IMR-90 (cell line): ENCODE results near the gene TOM1. TPM values are rescaled to one million over a fixed set of nuclear protein-coding genes. Genes with fewer than 3 reads are reported as not detected.
A peak's percentile ranks its signal among the peaks of the same experiment; 100 is the strongest.

Experiments
- ATAC-seq: fragments of 200-7000 bp; cut with Tn5 transposase; 2 replicates; pipeline ENCODE4 v1.9.1; 2020; ENCODE audit warnings: low read depth, mild to moderate bottlenecking, moderate library complexity
- BruUV-seq: library from RNA; stranded (reverse); fragments of 400-500 nt; replicated peaks from 2 replicates; lab custom pipeline; 2021; lab: Mats Ljungman, UMichigan
- CTCF ChIA-PET: fragments of 300-600 bp; formaldehyde crosslinking; extraction: SDS; loops from one replicate; lab custom pipeline; 2021; ENCODE audit warnings: antibody characterized with exemption; lab: Yijun Ruan, JAX
- POLR2A ChIA-PET: fragments of 300-600 bp; sonication (Branson Sonifier 250); formaldehyde crosslinking; loops from one replicate; lab custom pipeline; 2022; ENCODE audit warnings: antibody characterized with exemption; ENCODE audit not compliant: unreplicated experiment; lab: Charles Lee
- DNase-seq: peaks from one replicate; pipeline ENCODE4 v3.0.0; 2013
- H2AFZ ChIP-seq: replicated peaks from 2 replicates; pipeline ENCODE3; 2013; ENCODE audit warnings: low read length, mild to moderate bottlenecking; ENCODE audit not compliant: poor library complexity
- H2AK5ac ChIP-seq: 2 replicates; pipeline ENCODE4 v1.6.1; 2013; ENCODE audit warnings: low read depth, low read length, inconsistent platforms
- H2AK9ac ChIP-seq: replicated peaks from 2 replicates; pipeline ENCODE3; 2013; ENCODE audit warnings: mild to moderate bottlenecking, low read depth, low read length, moderate library complexity; ENCODE audit not compliant: poor library complexity
- H2BK120ac ChIP-seq: 2 replicates; pipeline ENCODE4 v1.6.1; 2013; ENCODE audit warnings: low read depth, low read length, inconsistent platforms
- H2BK15ac ChIP-seq: 3 replicates; pipeline ENCODE4 v1.6.1; 2013; ENCODE audit warnings: low read depth, low read length, inconsistent platforms
- H2BK20ac ChIP-seq: 2 replicates; pipeline ENCODE4 v1.6.1; 2013; ENCODE audit warnings: low read depth, mild to moderate bottlenecking, inconsistent platforms, low read length, moderate library complexity
- H2BK5ac ChIP-seq: 2 replicates; pipeline ENCODE4 v1.6.1; 2013; ENCODE audit warnings: mild to moderate bottlenecking, low read depth, low read length, inconsistent platforms; ENCODE audit not compliant: poor library complexity, severe bottlenecking
- H3K14ac ChIP-seq: replicated peaks from 2 replicates; pipeline ENCODE4 v1.6.1; 2013; ENCODE audit warnings: low read depth, low read length, inconsistent platforms
- H3K18ac ChIP-seq: 2 replicates; pipeline ENCODE4 v1.6.1; 2013; ENCODE audit warnings: low read depth, low read length, control low read depth
- H3K23ac ChIP-seq: 2 replicates; pipeline ENCODE4 v1.6.1; 2013; ENCODE audit warnings: low read depth, low read length, inconsistent platforms
- H3K27ac ChIP-seq: 2 replicates; pipeline ENCODE4 v1.5.1; 2013; ENCODE audit warnings: mild to moderate bottlenecking, control low read depth, low read length; ENCODE audit not compliant: insufficient read depth
- H3K27me3 ChIP-seq: 2 replicates; pipeline ENCODE4 v1.6.1; 2013; ENCODE audit warnings: low read length; ENCODE audit not compliant: control insufficient read depth, insufficient read depth
- H3K36me3 ChIP-seq: 2 replicates; pipeline ENCODE4 v1.6.1; 2013; ENCODE audit warnings: low read length, mixed read lengths; ENCODE audit not compliant: control insufficient read depth, insufficient read depth
- H3K4ac ChIP-seq: 2 replicates; pipeline ENCODE4 v1.6.1; 2013; ENCODE audit warnings: low read depth, low read length, inconsistent platforms
- H3K4me1 ChIP-seq: 2 replicates; pipeline ENCODE4 v1.6.1; 2013; ENCODE audit warnings: low read length, mixed read lengths; ENCODE audit not compliant: control insufficient read depth, insufficient read depth
- H3K4me2 ChIP-seq: 2 replicates; pipeline ENCODE4 v1.6.1; 2013; ENCODE audit warnings: low read depth, mild to moderate bottlenecking, control low read depth, low read length, moderate library complexity
- H3K4me3 ChIP-seq: 2 replicates; pipeline ENCODE4 v1.5.1; 2013; ENCODE audit warnings: low read depth, mild to moderate bottlenecking, control low read depth, low read length, moderate library complexity; ENCODE audit not compliant: insufficient read depth
- H3K56ac ChIP-seq: 2 replicates; pipeline ENCODE4 v1.6.1; 2013; ENCODE audit warnings: low read length, inconsistent platforms; ENCODE audit not compliant: insufficient read depth; ENCODE audit errors: extremely low read depth
- H3K79me1 ChIP-seq, 2 experiments: 2 replicates each; pipeline ENCODE4 v1.6.1; 2013; ENCODE audit warnings: low read length in 2 of 2, inconsistent platforms in 1 of 2, low read depth in 1 of 2
- H3K9ac ChIP-seq: 2 replicates; pipeline ENCODE4 v1.6.1; 2013; ENCODE audit warnings: low read depth, low read length, control low read depth
- H3K9me1 ChIP-seq: 2 replicates; pipeline ENCODE4 v1.6.1; 2013; ENCODE audit warnings: low read length, inconsistent platforms; ENCODE audit not compliant: insufficient read depth
- H3K9me3 ChIP-seq: 2 replicates; pipeline ENCODE4 v1.6.1; 2013; ENCODE audit warnings: low read length; ENCODE audit not compliant: control insufficient read depth, insufficient read depth
- H4K20me1 ChIP-seq: 2 replicates; pipeline ENCODE4 v1.6.1; 2013; ENCODE audit warnings: low read length, inconsistent platforms; ENCODE audit not compliant: insufficient read depth
- H4K5ac ChIP-seq: 2 replicates; pipeline ENCODE4 v1.6.1; 2013; ENCODE audit warnings: mild to moderate bottlenecking, low read depth, low read length, control low read depth
- H4K8ac ChIP-seq, 2 experiments: 2 replicates each; pipeline ENCODE4 v1.6.1; 2013; ENCODE audit warnings: low read depth in 2 of 2, low read length in 2 of 2, control low read depth in 1 of 2, inconsistent platforms in 1 of 2
- H4K91ac ChIP-seq: 2 replicates; pipeline ENCODE4 v1.6.1; 2013; ENCODE audit warnings: low read depth, low read length, inconsistent platforms; ENCODE audit not compliant: insufficient read depth
- BHLHE40 ChIP-seq: fragments of 150-350 bp; IDR thresholded peaks from 2 replicates; pipeline ENCODE4 v1.6.1; 2016; ENCODE audit warnings: mild to moderate bottlenecking, low read depth, low read length
- CEBPB ChIP-seq: IDR thresholded peaks from 2 replicates; pipeline ENCODE4 v1.6.1; 2012; ENCODE audit warnings: low read depth, low read length, improper control_type of control experiment
- CHD1 ChIP-seq: IDR thresholded peaks from 2 replicates; pipeline ENCODE4 v1.6.1; 2012; ENCODE audit warnings: low read depth, low read length, improper control_type of control experiment
- CTCF ChIP-seq: conservative IDR thresholded peaks from 2 replicates; pipeline ENCODE4 v1.5.1; 2012; ENCODE audit warnings: mild to moderate bottlenecking, low read depth, low read length, improper control_type of control experiment
- ELK1 ChIP-seq: fragments of 150-350 bp; IDR thresholded peaks from 2 replicates; pipeline ENCODE4 v1.6.1; 2016; ENCODE audit warnings: low read depth, mild to moderate bottlenecking, low read length, moderate library complexity, borderline replicate concordance
- FOS ChIP-seq: fragments of 150-350 bp; IDR thresholded peaks from 2 replicates; pipeline ENCODE4 v1.6.1; 2016; ENCODE audit warnings: low read depth, low read length
- MAZ ChIP-seq: IDR thresholded peaks from 2 replicates; pipeline ENCODE4 v1.6.1; 2012; ENCODE audit warnings: low read depth, mild to moderate bottlenecking, low read length, improper control_type of control experiment, moderate library complexity, borderline replicate concordance
- MXI1 ChIP-seq: IDR thresholded peaks from 2 replicates; pipeline ENCODE4 v1.6.1; 2012; ENCODE audit warnings: low read depth, mild to moderate bottlenecking, low read length, moderate library complexity, borderline replicate concordance
- NFE2L2 ChIP-seq: fragments of 150-350 bp; IDR thresholded peaks from 2 replicates; pipeline ENCODE4 v1.6.1; 2016; ENCODE audit warnings: low read depth, mild to moderate bottlenecking, low read length
- POLR2A ChIP-seq: IDR thresholded peaks from 2 replicates; pipeline ENCODE4 v1.6.1; 2012; ENCODE audit warnings: mild to moderate bottlenecking, low read depth, low read length
- RAD21 ChIP-seq: IDR thresholded peaks from 2 replicates; pipeline ENCODE4 v1.6.1; 2012; ENCODE audit warnings: low read length, improper control_type of control experiment
- RCOR1 ChIP-seq: IDR thresholded peaks from 2 replicates; pipeline ENCODE4 v1.6.1; 2012; ENCODE audit warnings: mild to moderate bottlenecking, low read length, improper control_type of control experiment; ENCODE audit not compliant: insufficient replicate concordance
- RFX5 ChIP-seq: IDR thresholded peaks from 2 replicates; pipeline ENCODE4 v1.8.0; 2012; ENCODE audit warnings: low read depth, mild to moderate bottlenecking, low read length, moderate library complexity
- SMC3 ChIP-seq: fragments of 150-350 bp; IDR thresholded peaks from 2 replicates; pipeline ENCODE4 v1.6.1; 2016; ENCODE audit warnings: low read depth, mild to moderate bottlenecking, antibody characterized with exemption, low read length, moderate library complexity
- USF2 ChIP-seq: fragments of 150-350 bp; IDR thresholded peaks from 2 replicates; pipeline ENCODE4 v1.6.1; 2017; ENCODE audit warnings: mild to moderate bottlenecking, antibody characterized with exemption, low read length, low read depth
- WGBS, 2 experiments: methylation state at CpG; one replicate each; pipeline versions ENCODE4 v1.1.5 to v1.1.7; 2013; ENCODE audit warnings: missing lambda C conversion rate in 2 of 2; ENCODE audit not compliant: insufficient read length in 1 of 2; ENCODE audit errors: extremely low coverage in 2 of 2; 5-methylcytosine and 5-hydroxymethylcytosine counted together
- dilution Hi-C: fragments of 300-500 bp; cut with HindIII; formaldehyde crosslinking; loops from one replicate; pipeline ENCODE4 v1.14.3; 2018; ENCODE audit warnings: low sequenced_read_pairs; ENCODE audit not compliant: unreplicated experiment
- in situ Hi-C: fragments of 300-500 bp; cut with MboI; formaldehyde crosslinking; loops from 3 replicates; pipeline ENCODE4 v1.14.3; 2019; ENCODE audit warnings: low sequenced_read_pairs, inconsistent platforms, mixed read lengths
- intact Hi-C: fragments of 100-400 bp; cut with micrococcal nuclease; formaldehyde crosslinking; loops from 2 replicates; pipeline ENCODE4 v1.10.0; 2022
- polyA plus RNA-seq, 3 experiments: library from polyadenylated mRNA; depleted of rRNA; stranded (reverse); fragments of >200 nt; gene quantifications; 2 replicates each; pipeline ENCODE4 v1.2.3, GENCODE V29; 2012; ENCODE audit warnings: low replicate concordance in 1 of 3
- total RNA-seq: library from RNA; depleted of rRNA; stranded (reverse); fragments of >200 nt; gene quantifications from 2 replicates; pipeline ENCODE4 v1.2.3, GENCODE V29; 2012

The TOM1 gene
- total and polyA plus RNA-seq, 2 of the 4 experiments (the other 2 are of a cell fraction), result 38.0 to 46.4 TPM

- Histone ChIP-seq H2BK5ac (peak overlapping the region; percentile 75), H3K23ac (peak overlapping the region; percentile 54; the same call in 1 of the 2 replicates), H3K79me1 (0 out of 4 replicates have a peak, but pooled peaks cover 0 to 3% of the 10 kb centered on the region in 2 experiments), H2BK120ac (peak overlapping the region; percentile 74), H3K9ac (no peak overlapping the region; the same call in 1 of the 2 replicates), H4K91ac (peak overlapping the region; percentile 72; the same call in 1 of the 2 replicates), H3K4me1 (peaks cover 26% of the 10 kb centered on the region), H3K4me3 (no peak overlapping the region), H4K8ac (peak overlapping the region in 1 of 2 experiments; percentile 87; a peak in 2 of 4 replicates), H3K27ac (peak overlapping the region; percentile 31; the same call in 1 of the 2 replicates), H3K4ac (peak overlapping the region; percentile 69), H3K4me2 (no peak overlapping the region), H3K9me3 (no peaks in the 10 kb centered on the region), H3K56ac (no peak overlapping the region), H2AK5ac (peak overlapping the region; percentile 80; the same call in 1 of the 2 replicates), H2AFZ (peak overlapping the region; percentile 86), H3K14ac (peak overlapping the region; percentile 56), H4K5ac (peak overlapping the region; percentile 95), H4K20me1 (no peaks in the 10 kb centered on the region), H2BK20ac (peak overlapping the region; percentile 79; the same call in 1 of the 2 replicates), H3K27me3 (no peaks in the 10 kb centered on the region), H3K36me3 (no peaks in the 10 kb centered on the region), H3K9me1 (peaks cover 19% of the 10 kb centered on the region; the same call in 1 of the 2 replicates), H2BK15ac (peak overlapping the region; percentile 83; the same call in 2 of the 3 replicates), H2AK9ac (no peak overlapping the region), H3K18ac (peak overlapping the region; percentile 90)
- ChIA-PET CTCF (no interaction called here), POLR2A (no interaction called here)
- no TSS peak for BruUV-seq
- dilution Hi-C loops (no loop called here), in situ Hi-C loops (no loop called here), intact Hi-C loops (no loop called here)
- WGBS, 2 experiments, result no CpG with 5 or more reads among the region's 6 CpGs
- ATAC-seq (no peak), DNase-seq (no peak)
- no peak for TF ChIP-seq CHD1
- no peak for TF ChIP-seq MXI1
- no peak for TF ChIP-seq CEBPB
- no peak for TF ChIP-seq RFX5
- no peak for TF ChIP-seq USF2
- TF ChIP-seq SMC3, result no peak
- TF ChIP-seq FOS, result no peak
- TF ChIP-seq RCOR1, result no peak
- TF ChIP-seq NFE2L2, result no peak
- no peak for TF ChIP-seq BHLHE40
- no peak for TF ChIP-seq CTCF
- no peak for TF ChIP-seq POLR2A
- no peak for TF ChIP-seq MAZ
- TF ChIP-seq RAD21, result no peak
- TF ChIP-seq ELK1, result no peak
Observed at GRCh38 chr22:35373781-35374180, 74.1 kb downstream of the TOM1 start.
